ENCODE measurements around the gene EHD2. TPM values are rescaled to one million over a fixed set of nuclear protein-coding genes. Genes with fewer than 3 reads are reported as not detected.

Gene EHD2
- total RNA-seq, 2 experiments from 2014 or later: 1.1 to 1.4 TPM

GRCh38 chr19:47778954-47779351 is 65.7 kb downstream of the EHD2 start:
- ChIA-PET CTCF (no interaction called here), POLR2A (interaction anchor here (0.9 to 1.4 kb wide), 2 partner anchors 26 to 33 kb away, joined by 3 to 5 read pairs; partner anchors contain the start of gene NOP53)
- peak overlapping the region; percentile 96 for H3K4me3 Mint-ChIP-seq
- ATAC-seq (no peak), DNase-seq (peak; percentile 26)
- H3K27ac Mint-ChIP-seq: peak overlapping the region; percentile 80
- no peak for TF ChIP-seq CTCF (IDR thresholded peaks at IDR 0.05)
- no peaks in the 10 kb centered on the region for H3K9me3 Mint-ChIP-seq
- H3K27me3 Mint-ChIP-seq: no peaks in the 10 kb centered on the region
- H3K36me3 Mint-ChIP-seq (ENCODE audit: low read depth): peaks cover 18% of the 10 kb centered on the region
- intact Hi-C loops (cut with micrococcal nuclease): no loop called here
- H3K4me1 Mint-ChIP-seq (ENCODE audit: low read depth): peaks cover 28% of the 10 kb centered on the region

GRCh38 chr19:47779524-47780214 is 66.4 kb downstream of the EHD2 start:
- Mint-ChIP-seq H3K36me3 (ENCODE audit: low read depth) (peaks cover 25% of the 10 kb centered on the region), H3K4me1 (ENCODE audit: low read depth) (peaks cover 28% of the 10 kb centered on the region), H3K9me3 (no peaks in the 10 kb centered on the region), H3K4me3 (peak overlapping the region; percentile 96), H3K27me3 (no peaks in the 10 kb centered on the region), H3K27ac (peak overlapping the region; percentile 80)
- no peak for TF ChIP-seq CTCF (IDR thresholded peaks at IDR 0.05)
- intact Hi-C loops (cut with micrococcal nuclease): no loop called here
- ATAC-seq (no peak), DNase-seq (no peak)
- POLR2A ChIA-PET: interaction anchor here (1.1 to 1.5 kb wide), 3 partner anchors 9 to 34 kb away, joined by 4 to 5 read pairs (median 4); partner anchors contain the start of gene NOP53
- CTCF ChIA-PET: interaction anchor here (0.9 kb wide), 1 partner anchor 67 kb away, joined by 3 read pairs; no protein-coding TSS in a partner anchor

- no peak for ATAC-seq
Measured at GRCh38 chr19:47780215-47780551, 67.0 kb downstream of the EHD2 start.

GRCh38 chr19:47781590-47782262 is 68.5 kb downstream of the EHD2 start:
- Mint-ChIP-seq H3K27me3 (no peaks in the 10 kb centered on the region), H3K9me3 (no peaks in the 10 kb centered on the region), H3K4me1 (ENCODE audit: low read depth) (peaks cover 28% of the 10 kb centered on the region), H3K4me3 (no peak overlapping the region), H3K36me3 (ENCODE audit: low read depth) (peaks cover 27% of the 10 kb centered on the region), H3K27ac (peak overlapping the region; percentile 13)
- ChIA-PET CTCF (interaction anchor here (1.3 to 3.2 kb wide), 3 partner anchors 9 to 75 kb away, joined by 5 to 12 read pairs (median 6); no protein-coding TSS in a partner anchor), POLR2A (interaction anchor here (0.6 to 1.3 kb wide), 2 partner anchors 17 to 37 kb away, joined by 3 to 5 read pairs; partner anchors contain the start of gene NOP53)
- DNase-seq (no peak), ATAC-seq (no peak)
- intact Hi-C loops (cut with micrococcal nuclease): no loop called here
- no peak for TF ChIP-seq CTCF (IDR thresholded peaks at IDR 0.05)

More at GRCh38 chr19:47780215-47780551, 67.0 kb downstream of the EHD2 start:
- H3K4me3 Mint-ChIP-seq: peak overlapping the region; percentile 96
- H3K36me3 Mint-ChIP-seq (ENCODE audit: low read depth): peaks cover 25% of the 10 kb centered on the region
- ChIA-PET POLR2A (interaction anchor here (1.1 to 1.5 kb wide), 3 partner anchors 8 to 34 kb away, joined by 4 to 5 read pairs (median 4); partner anchors contain the start of gene NOP53), CTCF (interaction anchor here (0.9 kb wide), 1 partner anchor 67 kb away, joined by 3 read pairs; no protein-coding TSS in a partner anchor)
- no peaks in the 10 kb centered on the region for H3K9me3 Mint-ChIP-seq
- TF ChIP-seq CTCF (IDR thresholded peaks at IDR 0.05): no peak
- H3K4me1 Mint-ChIP-seq (ENCODE audit: low read depth): peaks cover 28% of the 10 kb centered on the region
- no peak for DNase-seq
- H3K27ac Mint-ChIP-seq: peak overlapping the region; percentile 44
- no peaks in the 10 kb centered on the region for H3K27me3 Mint-ChIP-seq
- intact Hi-C loops (cut with micrococcal nuclease): no loop called here
